Keratinocyte (primary cell): Measurements from ENCODE around the gene ZNF81. TPM values are rescaled to one million over a fixed set of nuclear protein-coding genes. Genes with fewer than 3 reads are reported as not detected.

ENCODE experiments used
- DNase-seq: peaks from one replicate; pipeline ENCODE4 v3.0.0-alpha.2; 2011; ENCODE audit warnings: low read depth, missing footprints, low spot score
- FAIRE-seq: peaks from 2 replicates; lab custom pipeline; 2011; peaks lifted over from hg19 to GRCh38; lab: Jason Lieb, UNC
- H2AFZ ChIP-seq: 2 replicates; pipeline ENCODE4 v1.6.0; 2012; ENCODE audit warnings: low read length, control low read depth, inconsistent platforms; ENCODE audit not compliant: control insufficient read depth
- H3K27ac ChIP-seq: 2 replicates; pipeline ENCODE4 v1.5.1; 2011; ENCODE audit warnings: low read length; ENCODE audit not compliant: control insufficient read depth, insufficient read depth
- H3K27me3 ChIP-seq: 3 replicates; pipeline ENCODE4 v1.6.0; 2011; ENCODE audit warnings: low read length; ENCODE audit not compliant: control insufficient read depth, insufficient read depth; ENCODE audit errors: extremely low read depth
- H3K36me3 ChIP-seq, 2 experiments: 2 replicates in 1 of 2; 3 replicates in 1 of 2; pipeline ENCODE4 v1.5.1; 2011; ENCODE audit warnings: low read length in 2 of 2, mild to moderate bottlenecking in 1 of 2; ENCODE audit not compliant: control insufficient read depth in 2 of 2, insufficient read depth in 2 of 2; ENCODE audit errors: extremely low read depth in 1 of 2
- H3K4me1 ChIP-seq: 3 replicates; pipeline ENCODE4 v1.5.1; 2011; ENCODE audit warnings: low read length; ENCODE audit not compliant: control insufficient read depth, insufficient read depth; ENCODE audit errors: extremely low read depth
- H3K4me2 ChIP-seq: 3 replicates; pipeline ENCODE4 v1.6.0; 2011; ENCODE audit warnings: low read depth, low read length; ENCODE audit not compliant: control insufficient read depth, insufficient read depth; ENCODE audit errors: extremely low read depth
- H3K4me3 ChIP-seq, 3 experiments: fragments of 200-600 bp in 1 of 3; sonication (generic) in 1 of 3; 2 replicates in 2 of 3; 3 replicates in 1 of 3; pipeline ENCODE4 v1.5.1; 2011 to 2016; ENCODE audit warnings: low read length in 3 of 3, mild to moderate bottlenecking in 3 of 3, control low read depth in 2 of 3, inconsistent platforms in 1 of 3, low read depth in 1 of 3, mixed read lengths in 1 of 3, mixed run types in 1 of 3, moderate library complexity in 1 of 3; ENCODE audit not compliant: control insufficient read depth in 2 of 3, insufficient read depth in 2 of 3; ENCODE audit errors: extremely low read depth in 1 of 3
- H3K79me2 ChIP-seq: 2 replicates; pipeline ENCODE4 v1.6.0; 2012; ENCODE audit warnings: low read length; ENCODE audit not compliant: control insufficient read depth, insufficient read depth
- H3K9ac ChIP-seq: 3 replicates; pipeline ENCODE4 v1.6.0; 2011; ENCODE audit warnings: low read length; ENCODE audit not compliant: control insufficient read depth, insufficient read depth; ENCODE audit errors: extremely low read depth
- H3K9me1 ChIP-seq: 3 replicates; pipeline ENCODE4 v1.6.0; 2011; ENCODE audit warnings: low read length; ENCODE audit not compliant: control insufficient read depth, insufficient read depth; ENCODE audit errors: extremely low read depth
- H3K9me3 ChIP-seq: 2 replicates; pipeline ENCODE4 v1.5.1; 2012; ENCODE audit warnings: low read depth, low read length; ENCODE audit not compliant: control insufficient read depth
- H4K20me1 ChIP-seq: 3 replicates; pipeline ENCODE4 v1.6.0; 2011; ENCODE audit warnings: low read length; ENCODE audit not compliant: control insufficient read depth, insufficient read depth; ENCODE audit errors: extremely low read depth
- CTCF ChIP-seq, 3 experiments: IDR thresholded peaks in 1 of 3; conservative IDR thresholded peaks in 1 of 3; optimal IDR thresholded peaks in 1 of 3; 2 replicates in 2 of 3; 3 replicates in 1 of 3; pipeline versions ENCODE3 to v1.5.1; 2011; ENCODE audit warnings: low read length in 3 of 3, mild to moderate bottlenecking in 3 of 3, moderate library complexity in 2 of 3, control low read depth in 1 of 3, inconsistent platforms in 1 of 3; ENCODE audit not compliant: insufficient read depth in 2 of 3; ENCODE audit errors: extremely low read depth in 1 of 3
- EZH2 ChIP-seq: IDR thresholded peaks from one replicate; pipeline ENCODE4 v1.6.1; 2012; ENCODE audit warnings: inconsistent platforms, mild to moderate bottlenecking, low read length, moderate library complexity
- dilution Hi-C: fragments of 300-500 bp; cut with MboI; formaldehyde crosslinking; loops from one replicate; pipeline ENCODE4 v1.7.0; 2020; ENCODE audit warnings: low sequenced_read_pairs; ENCODE audit not compliant: extremely low pct_ligation_motif_present
- polyA plus RNA-seq, 5 experiments: library from polyadenylated mRNA; depleted of rRNA in 3 of 5; stranded (reverse) in 3 of 5; stranded (forward) in 1 of 5; unstranded in 1 of 5; fragments of >200 nt; gene quantifications; 1 replicate in 1 of 5; 2 replicates in 3 of 5; 3 replicates in 1 of 5; pipeline versions ENCODE4 v1.2.1 to v1.2.3, GENCODE V29; 2011 to 2012; ENCODE audit warnings: missing spikeins in 2 of 5, low read depth in 1 of 5, low replicate concordance in 1 of 5

ZNF81 gene
- polyA plus RNA-seq, 1 donor (not counting 4 experiments of a cell fraction or from before 2014, with no cell fraction given) = 5.0 TPM

- dilution Hi-C loops = no loop called here
- no peaks in the 10 kb centered on the region for H4K20me1 ChIP-seq
- no peak overlapping the region for H3K9ac ChIP-seq
- no peaks in the 10 kb centered on the region for H3K9me1 ChIP-seq
- peaks cover 3% of the 10 kb centered on the region for H3K4me1 ChIP-seq
- no peak overlapping the region for H2AFZ ChIP-seq
- H3K36me3 ChIP-seq = no peaks in the 10 kb centered on the region
- no peaks in the 10 kb centered on the region for H3K27me3 ChIP-seq
- H3K4me2 ChIP-seq = no peak overlapping the region
- H3K9me3 ChIP-seq = no peaks in the 10 kb centered on the region
- H3K79me2 ChIP-seq = no peaks in the 10 kb centered on the region
- DNase-seq (no peak), FAIRE-seq (no peak)
- no peak overlapping the region for H3K4me3 ChIP-seq
- no peak for TF ChIP-seq CTCF (optimal IDR thresholded peaks at IDR 0.05 in 1 of 3, IDR thresholded peaks at IDR 0.05 in 1 of 3, conservative IDR thresholded peaks at IDR 0.05 in 1 of 3; ENCODE audit: extremely low read depth in 1 of 3, insufficient read depth in 2 of 3, low read length in 3 of 3)
- no peak for TF ChIP-seq EZH2
- no peak overlapping the region for H3K27ac ChIP-seq
Measured at GRCh38 chrX:47797084-47797483, 39.6 kb upstream of the ZNF81 start.

GRCh38 chrX:47798861-47799260 lies 37.8 kb upstream of the ZNF81 start:
- no peak for DNase-seq
- no peaks in the 10 kb centered on the region for H3K9me3 ChIP-seq
- H3K4me1 ChIP-seq = peaks cover 3% of the 10 kb centered on the region
- no peaks in the 10 kb centered on the region for H3K27me3 ChIP-seq
- H3K4me3 ChIP-seq = no peak overlapping the region
- H4K20me1 ChIP-seq = no peaks in the 10 kb centered on the region
- no peak overlapping the region for H3K27ac ChIP-seq
- FAIRE-seq = no peak
- H3K79me2 ChIP-seq = no peaks in the 10 kb centered on the region
- H3K9ac ChIP-seq = no peak overlapping the region
- dilution Hi-C loops = no loop called here
- H3K36me3 ChIP-seq = no peaks in the 10 kb centered on the region
- H3K9me1 ChIP-seq = no peaks in the 10 kb centered on the region
- H3K4me2 ChIP-seq = no peak overlapping the region
- no peak overlapping the region for H2AFZ ChIP-seq
- TF ChIP-seq EZH2 (no peak), CTCF (optimal IDR thresholded peaks at IDR 0.05 in 1 of 3, IDR thresholded peaks at IDR 0.05 in 1 of 3, conservative IDR thresholded peaks at IDR 0.05 in 1 of 3; ENCODE audit: extremely low read depth in 1 of 3, insufficient read depth in 2 of 3, low read length in 3 of 3) (no peak)
